Measurements from ENCODE around the gene CCN2. TPM values are rescaled to one million over a fixed set of nuclear protein-coding genes. Genes with fewer than 3 reads are reported as not detected.

Gene CCN2
- total and polyA plus RNA-seq, 2 of the 8 experiments (the other 6 are each of a cell fraction or from before 2014, with no cell fraction given): 25.0 to 107 TPM

DNA sequence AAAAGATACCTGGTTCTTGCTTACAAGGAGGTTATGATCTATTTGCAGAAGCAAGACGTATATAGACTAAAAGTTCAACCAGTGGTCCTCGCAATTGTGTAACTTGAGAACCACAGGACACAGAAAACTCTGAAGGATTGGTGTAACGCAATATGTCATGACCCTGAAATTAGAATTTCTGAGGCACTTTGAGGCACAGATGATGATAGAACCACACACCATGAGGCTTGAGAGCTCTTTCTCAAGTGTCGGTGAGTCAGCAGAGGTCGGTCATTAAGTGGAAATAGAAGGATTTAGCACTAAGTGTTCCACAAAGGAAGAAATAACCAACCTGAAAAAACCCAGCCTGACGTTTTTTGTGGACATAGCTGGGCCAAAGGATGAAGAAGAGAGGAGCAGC is 15.3 kb upstream of the CCN2 start:
- H3K4me1 ChIP-seq (replicated peaks in 1 of 4; ENCODE audit: control insufficient read depth in 3 of 4, insufficient read depth in 4 of 4, low read length in 3 of 4): no peaks in the 10 kb centered on the region
- no peak overlapping the region for H3K4ac ChIP-seq (replicated peaks; ENCODE audit: insufficient read length, low read depth, low read length)
- no peak overlapping the region for H4K91ac ChIP-seq (replicated peaks; ENCODE audit: insufficient read length, low read length)
- H4K20me1 ChIP-seq (replicated peaks in 1 of 2; ENCODE audit: control insufficient read depth in 1 of 2, insufficient read depth in 2 of 2, low read length in 2 of 2): peaks cover 0 to 1% of the 10 kb centered on the region in 2 experiments
- H3K79me1 ChIP-seq (ENCODE audit: low read depth, low read length): no peaks in the 10 kb centered on the region
- WGBS, 2 experiments (ENCODE audit: extremely low coverage in 1 of 2, insufficient coverage in 1 of 2, insufficient read length in 1 of 2, insufficient replicate concordance in 2 of 2, low coverage in 1 of 2, low lambda C conversion rate in 2 of 2, missing lambda C conversion rate in 1 of 2): 89% methylated on average over 6 of the region's 6 CpGs; no CpG with 5 or more reads in 1 of the 2 experiments
- no peak overlapping the region for H3K14ac ChIP-seq (ENCODE audit: insufficient read length)
- no peaks in the 10 kb centered on the region for H3K79me2 ChIP-seq (ENCODE audit: control insufficient read depth in 1 of 2, insufficient read depth in 2 of 2, low read length in 2 of 2)
- H3K4me2 ChIP-seq (ENCODE audit: insufficient read depth in 1 of 2, low read depth in 2 of 2, low read length in 2 of 2): no peak overlapping the region
- H3K27ac ChIP-seq (ENCODE audit: low read depth, low read length): no peak overlapping the region
- no peak overlapping the region for H2AFZ ChIP-seq (ENCODE audit: low read length)
- H3K9ac ChIP-seq (replicated peaks in 1 of 4; ENCODE audit: extremely low read depth in 1 of 4, low read depth in 3 of 4, low read length in 3 of 4): no peak overlapping the region
- POLR2A ChIA-PET (ENCODE audit: partially characterized antibody): interaction anchor here (1.6 kb wide), 1 partner anchor 16 kb away, joined by 11 read pairs; the partner anchor contains the start of gene CCN2
- H3K18ac ChIP-seq (ENCODE audit: extremely low read depth, low read length): no peak overlapping the region
- H4K8ac ChIP-seq (ENCODE audit: extremely low read depth, insufficient read depth, low read length): no peak overlapping the region
- no peaks in the 10 kb centered on the region for H3K9me3 ChIP-seq (ENCODE audit: insufficient read depth in 2 of 2, low read depth in 1 of 2, low read length in 1 of 2)
- no peaks in the 10 kb centered on the region for H3K36me3 ChIP-seq (ENCODE audit: control insufficient read depth in 2 of 4, insufficient read depth in 4 of 4, low read length in 3 of 4)
- no peak overlapping the region for H2BK15ac ChIP-seq (ENCODE audit: low read length)
- FAIRE-seq: no peak
- no peak for DNase-seq (ENCODE audit: low read depth in 1 of 2, low spot score in 2 of 2)
- H3K56ac ChIP-seq (replicated peaks; ENCODE audit: insufficient read length, low read depth, low read length): no peak overlapping the region
- H3K23me2 ChIP-seq (ENCODE audit: low read depth, low read length): no peaks in the 10 kb centered on the region
- TF ChIP-seq MAFK (IDR thresholded peaks at IDR 0.05; ENCODE audit: low read depth, low read length) (no peak), TAF7 (optimal IDR thresholded peaks at IDR 0.05; ENCODE audit: borderline replicate concordance, low read depth, low read length) (no peak)
- no peak overlapping the region for H3K23ac ChIP-seq (ENCODE audit: insufficient read length)
- H2AK5ac ChIP-seq (ENCODE audit: low read depth, low read length): no peak overlapping the region
- H3K4me3 ChIP-seq (ENCODE audit: extremely low read depth in 1 of 4, insufficient read depth in 2 of 4, low read depth in 3 of 4, low read length in 4 of 4): no peak overlapping the region
- no peak overlapping the region for H2BK20ac ChIP-seq (ENCODE audit: low read length)
- H2BK120ac ChIP-seq (replicated peaks; ENCODE audit: low read depth, low read length): no peak overlapping the region
- no peak overlapping the region for H4K5ac ChIP-seq (ENCODE audit: insufficient read length, low read depth, low read length)
- H3K27me3 ChIP-seq (replicated peaks in 1 of 4; ENCODE audit: control insufficient read depth in 3 of 4, extremely low read depth in 1 of 4, insufficient read depth in 3 of 4, low read length in 3 of 4): peaks cover 0 to 1% (median 0%) of the 10 kb centered on the region in 4 experiments; a peak in 1 of 7 replicates
- CTCF ChIA-PET (ENCODE audit: partially characterized antibody): interaction anchor here (1.3 kb wide), 1 partner anchor 10 kb away, joined by 4 read pairs; no protein-coding TSS in a partner anchor
- no peak overlapping the region for H2BK12ac ChIP-seq (ENCODE audit: low read depth, low read length)
- H2BK5ac ChIP-seq (ENCODE audit: low read depth, low read length): no peak overlapping the region
